Skin epidermis (tissue), 12 donors: ENCODE measurements around the gene CCNO.

Experiments used
- H3K27ac ChIP-seq, 21 experiments: fragments of 200-600 bp; sonication (generic) in 11 of 21; one replicate each; pipeline ENCODE4 v1.5.0; 2020; ENCODE audit warnings: mild to moderate bottlenecking in 3 of 21, inconsistent platforms in 2 of 21, moderate library complexity in 2 of 21
- H3K4me3 ChIP-seq, 7 experiments: fragments of 200-600 bp; sonication (generic) in 2 of 7; one replicate each; pipeline ENCODE4 v1.5.0; 2020; ENCODE audit warnings: inconsistent platforms in 2 of 7, mild to moderate bottlenecking in 2 of 7, moderate library complexity in 1 of 7

Gene CCNO, protein sequence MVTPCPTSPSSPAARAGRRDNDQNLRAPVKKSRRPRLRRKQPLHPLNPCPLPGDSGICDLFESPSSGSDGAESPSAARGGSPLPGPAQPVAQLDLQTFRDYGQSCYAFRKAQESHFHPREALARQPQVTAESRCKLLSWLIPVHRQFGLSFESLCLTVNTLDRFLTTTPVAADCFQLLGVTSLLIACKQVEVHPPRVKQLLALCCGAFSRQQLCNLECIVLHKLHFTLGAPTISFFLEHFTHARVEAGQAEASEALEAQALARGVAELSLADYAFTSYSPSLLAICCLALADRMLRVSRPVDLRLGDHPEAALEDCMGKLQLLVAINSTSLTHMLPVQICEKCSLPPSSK

DNA sequence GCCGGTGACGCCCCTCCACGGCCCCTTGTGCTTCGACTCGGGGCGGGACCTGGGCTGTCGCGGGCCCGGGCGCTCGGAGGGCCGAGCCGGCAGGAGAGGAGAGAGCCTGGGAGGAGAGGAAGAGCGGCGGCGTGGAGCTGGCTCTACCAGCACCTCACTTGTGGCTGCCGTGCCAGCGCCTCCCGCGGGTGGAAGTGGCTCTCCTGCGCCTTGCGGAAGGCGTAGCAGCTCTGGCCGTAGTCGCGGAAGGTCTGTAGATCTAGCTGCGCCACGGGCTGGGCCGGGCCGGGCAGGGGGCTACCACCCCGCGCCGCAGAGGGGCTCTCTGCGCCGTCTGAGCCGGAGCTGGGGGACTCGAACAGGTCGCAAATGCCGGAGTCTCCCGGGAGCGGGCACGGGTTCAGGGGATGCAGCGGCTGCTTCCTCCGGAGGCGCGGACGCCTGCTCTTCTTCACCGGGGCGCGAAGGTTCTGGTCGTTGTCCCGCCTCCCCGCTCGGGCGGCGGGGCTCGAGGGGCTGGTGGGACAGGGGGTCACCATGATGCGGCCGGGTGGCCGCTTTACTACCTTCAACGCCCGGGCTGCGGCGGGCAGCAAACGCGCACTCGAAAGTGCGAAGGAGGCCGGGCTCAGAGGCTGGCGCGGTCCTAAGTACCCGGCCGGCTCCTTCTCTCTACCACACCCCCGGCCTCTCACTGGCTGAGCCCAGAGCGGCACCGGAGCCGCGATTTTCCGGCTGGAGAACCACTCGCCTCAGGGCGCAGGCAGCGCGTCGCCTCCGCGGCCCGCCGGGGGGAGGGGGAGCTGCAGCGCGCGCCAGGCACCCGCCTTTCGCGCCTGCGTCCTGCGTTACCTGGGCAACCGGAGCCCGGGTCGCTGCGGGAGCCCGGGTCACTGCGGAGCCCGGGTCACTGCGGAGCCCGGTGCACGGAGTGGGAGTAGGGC, at the start of gene CCNO:
TSS of gene CCNO (minus strand) at position 624 of the 944 bp plus-strand sequence. CDS start at position 539, 85 bp downstream.
- Histone ChIP-seq H3K27ac (peak within 1 kb of the TSS in 10 of 21 experiments; percentile 5 to 77 (median 62)), H3K4me3 (peak within 1 kb of the TSS; percentile 49 to 76 (median 55))

DNA sequence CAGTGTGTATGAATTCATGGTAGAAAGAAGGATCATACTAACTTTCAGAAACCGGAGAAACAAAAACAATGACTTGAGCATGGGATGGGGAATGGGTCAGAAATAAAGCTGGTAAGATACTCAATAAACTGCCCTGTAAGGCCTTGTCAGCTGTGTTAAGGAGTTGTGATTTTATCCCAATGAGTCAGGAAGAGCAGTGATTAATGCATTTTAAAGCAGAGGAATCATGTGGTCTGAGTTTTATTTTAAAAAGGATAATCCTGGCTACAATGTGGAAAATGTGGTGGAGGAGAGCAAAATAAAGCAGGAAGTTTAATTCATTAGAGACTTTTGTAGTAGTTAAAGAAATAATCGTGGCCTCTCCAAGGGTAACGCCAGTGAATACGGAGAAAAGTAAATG, 45.4 kb upstream of the CCNO start:
- H3K4me3 ChIP-seq, result no peak overlapping the region
- H3K27ac ChIP-seq, result no peak overlapping the region

DNA sequence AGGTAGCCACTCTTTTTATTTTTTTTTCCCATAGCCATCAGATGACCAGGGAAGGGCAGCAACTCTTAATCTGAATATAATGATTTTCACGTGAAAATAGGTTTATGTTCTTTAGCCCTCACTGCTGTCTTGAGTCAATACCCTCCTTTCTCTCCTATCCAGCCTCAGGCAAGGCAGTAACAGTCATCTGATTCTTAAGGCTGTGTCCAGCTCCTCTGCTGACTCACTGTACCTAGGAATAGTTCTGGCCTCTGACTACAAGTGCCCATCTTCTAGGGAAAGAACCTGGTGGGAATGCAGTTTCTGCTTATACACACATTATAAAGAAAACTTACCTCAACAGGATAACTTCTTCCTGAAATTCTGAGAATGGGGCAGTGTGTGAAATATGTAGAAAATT, 43.4 kb upstream of the CCNO start:
- Histone ChIP-seq H3K4me3 (no peak overlapping the region), H3K27ac (no peak overlapping the region)

DNA sequence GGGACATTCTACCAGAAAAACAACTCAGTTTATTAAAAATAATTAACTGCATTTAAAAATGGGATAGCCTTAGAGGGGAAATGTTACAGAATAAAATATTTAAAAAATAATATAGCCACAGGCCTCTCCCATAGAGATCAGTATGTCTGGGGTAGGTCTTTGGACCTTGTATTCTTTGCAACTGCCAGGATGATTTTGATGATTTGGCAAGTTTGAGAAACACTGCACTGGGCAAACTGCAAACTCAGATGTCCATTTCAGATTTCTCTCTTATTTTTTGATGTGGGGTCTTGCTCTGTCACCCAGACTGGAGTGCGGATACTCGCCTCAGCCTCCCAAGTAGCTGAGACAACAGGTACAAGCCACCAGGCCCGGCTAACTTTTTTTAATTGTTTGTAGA, 24.9 kb upstream of the CCNO start:
- Histone ChIP-seq H3K4me3 (no peak overlapping the region), H3K27ac (no peak overlapping the region)

DNA sequence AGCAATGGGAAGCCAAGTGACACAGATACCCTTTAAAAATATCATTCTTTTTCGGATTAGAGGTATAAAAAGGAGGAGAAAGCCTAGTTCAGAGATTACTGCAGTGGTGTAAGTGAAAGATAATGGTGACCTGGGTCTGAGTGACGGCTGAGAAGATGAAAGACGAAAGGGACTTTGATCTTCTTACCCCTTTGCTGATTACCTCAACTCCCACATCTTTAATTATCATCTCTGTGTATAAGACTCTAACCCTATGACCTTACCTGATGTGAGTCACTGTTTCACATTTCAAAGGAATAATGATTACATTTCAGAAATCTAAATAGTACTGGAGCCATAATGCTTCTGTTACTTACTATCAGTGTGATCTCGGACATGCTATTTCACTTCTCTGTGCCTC, 21.4 kb upstream of the CCNO start:
- no peak overlapping the region for H3K27ac ChIP-seq
- no peak overlapping the region for H3K4me3 ChIP-seq

DNA sequence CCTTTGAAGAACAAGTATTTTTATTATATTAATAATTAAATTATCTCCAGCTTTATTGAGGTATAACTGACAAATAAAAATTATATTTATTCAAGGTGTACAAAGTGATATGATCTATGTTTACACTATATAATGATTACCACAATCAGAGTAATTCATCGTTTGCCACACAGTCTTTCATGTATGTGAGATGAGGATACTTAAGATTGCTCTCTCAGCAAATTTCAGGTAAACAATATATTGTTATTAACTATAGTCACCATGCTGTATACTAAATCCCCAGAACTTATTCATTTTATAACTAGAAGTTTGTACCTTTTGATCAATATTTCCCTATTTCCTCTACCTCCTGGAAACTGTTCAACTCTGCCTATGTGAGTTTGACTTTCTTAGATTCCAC, 16.7 kb upstream of the CCNO start:
- no peak overlapping the region for H3K4me3 ChIP-seq

DNA sequence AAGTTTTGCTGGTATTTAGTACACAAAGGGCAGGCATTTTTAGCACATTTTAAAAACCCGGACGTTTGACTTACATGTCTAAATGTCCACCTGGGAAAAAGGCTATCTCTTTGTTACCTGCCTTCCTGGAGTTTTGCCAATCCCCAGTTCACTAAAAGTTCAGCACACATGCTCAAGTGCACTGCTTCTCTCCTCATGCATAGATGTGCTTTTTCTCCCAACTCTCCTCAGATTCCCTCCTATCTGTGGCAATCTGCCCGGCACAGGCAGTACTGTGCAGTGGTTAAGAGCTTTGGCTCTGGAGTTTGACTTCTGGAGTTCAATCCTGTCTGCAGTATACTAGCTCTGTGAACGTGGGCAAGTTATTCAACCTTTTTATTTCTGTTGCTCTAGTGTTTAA, 8.3 kb upstream of the CCNO start:
- H3K27ac ChIP-seq, result no peak overlapping the region
- H3K4me3 ChIP-seq, result no peak overlapping the region

More for the DNA sequence above, 16.7 kb upstream of the CCNO start:
- H3K27ac ChIP-seq, result no peak overlapping the region

DNA sequence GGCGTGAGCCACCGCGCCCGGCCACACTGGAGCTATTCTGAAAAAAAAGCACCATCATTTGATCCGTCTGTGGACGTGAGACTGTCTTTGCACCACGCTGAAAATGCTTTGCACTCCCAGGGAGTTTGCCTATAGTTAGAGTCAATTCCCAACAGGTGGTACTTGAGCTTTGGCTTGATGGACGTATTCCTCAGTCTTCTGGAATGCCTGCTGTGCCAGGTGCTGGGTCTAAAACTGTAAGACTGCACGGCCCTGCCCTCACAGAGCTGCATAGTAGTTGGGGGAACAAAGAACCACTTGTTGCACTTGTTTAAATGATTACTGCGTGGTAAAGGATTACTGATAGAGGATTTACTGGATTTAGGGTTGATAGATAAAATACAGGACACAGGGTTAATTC, 3.4 kb upstream of the CCNO start:
- Histone ChIP-seq H3K27ac (no peak overlapping the region), H3K4me3 (no peak overlapping the region)

DNA sequence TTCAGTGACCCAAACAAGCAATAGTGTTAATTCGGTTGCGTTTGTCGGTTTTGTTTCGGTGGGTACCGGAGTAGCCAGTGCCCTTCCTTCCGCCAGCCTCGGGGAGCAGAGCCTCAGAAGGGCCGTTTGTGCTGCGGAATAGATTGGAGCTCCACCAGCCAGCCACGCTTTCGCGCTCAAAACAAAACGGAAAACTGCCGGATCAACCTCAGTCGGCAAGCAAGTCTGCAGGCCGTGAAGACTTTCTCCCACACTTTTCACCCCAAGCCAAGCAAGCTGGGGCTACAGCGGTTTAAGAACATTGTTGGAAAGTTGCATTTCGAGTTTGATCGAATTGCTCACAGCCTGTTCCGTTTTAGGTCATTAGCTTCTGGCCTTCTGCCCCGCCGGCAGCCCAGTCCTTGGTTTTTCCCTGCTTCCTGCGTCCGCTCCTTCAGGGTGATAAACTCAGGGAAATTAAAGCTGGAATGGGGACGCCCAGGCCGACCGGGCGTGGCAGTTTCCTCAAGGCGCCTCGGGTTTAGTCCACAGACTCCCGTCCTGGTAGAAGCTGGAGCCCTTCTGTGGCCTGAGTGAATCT, 803 bp upstream of the CCNO start:
- Histone ChIP-seq H3K4me3 (peak overlapping the region; percentile 49 to 76 (median 55)), H3K27ac (no peak overlapping the region)

DNA sequence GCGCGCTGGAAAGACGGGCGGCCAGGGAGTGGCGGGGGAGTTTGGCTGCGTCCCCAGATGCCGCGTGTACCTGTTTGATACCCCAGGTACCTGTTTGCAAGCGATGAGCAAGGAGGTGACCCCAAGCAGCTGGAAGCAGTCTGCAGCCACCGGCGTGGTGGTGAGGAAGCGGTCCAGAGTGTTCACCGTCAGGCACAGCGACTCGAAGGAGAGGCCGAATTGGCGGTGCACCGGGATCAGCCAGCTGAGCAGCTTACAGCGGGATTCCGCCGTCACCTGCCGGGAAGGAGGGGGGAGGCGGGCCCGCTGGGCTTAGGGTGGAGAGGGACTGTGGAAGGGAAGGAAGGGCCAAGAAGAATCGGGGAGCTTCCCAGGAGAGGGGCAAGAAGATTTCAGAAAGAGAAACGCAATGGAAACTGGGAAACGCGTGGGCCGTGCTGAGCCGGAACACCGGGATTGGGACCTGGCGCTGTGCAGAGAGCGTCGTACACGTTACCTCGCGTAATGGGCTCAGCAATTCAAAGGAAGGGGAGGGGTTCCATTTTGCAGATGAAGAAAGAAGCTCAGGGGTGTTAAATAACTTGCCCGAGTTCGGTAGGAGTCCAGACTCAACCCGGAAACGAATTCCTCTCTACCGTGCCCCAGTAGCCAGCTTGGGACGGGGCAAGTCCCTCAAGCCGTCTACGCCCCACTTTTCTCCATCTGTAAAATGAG, 980 bp downstream of the CCNO start:
- peak overlapping the region; percentile 49 to 76 (median 55) for H3K4me3 ChIP-seq
- peak overlapping the region in 10 of 21 experiments; percentile 5 to 77 (median 62) for H3K27ac ChIP-seq

DNA sequence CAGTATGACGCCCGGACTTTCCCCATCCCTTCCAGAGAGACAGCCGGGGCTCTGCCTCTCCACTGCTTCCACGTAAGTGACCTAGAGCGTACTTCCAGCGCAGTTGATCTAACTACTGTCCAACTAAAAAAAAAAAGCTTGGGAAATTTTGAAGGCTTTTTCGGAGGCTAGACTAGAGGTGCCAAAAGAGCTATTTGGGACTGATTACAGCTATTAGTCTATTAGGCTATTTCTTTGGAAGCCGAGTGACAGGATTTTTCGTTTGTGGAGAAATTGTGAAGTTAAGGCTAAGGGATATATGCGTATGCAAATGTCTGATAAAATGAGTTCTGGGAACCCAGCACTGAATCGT, 1.5 kb downstream of the CCNO start:
- H3K27ac ChIP-seq, result peak overlapping the region in 3 of 21 experiments; percentile 61 to 77 (median 73)
- peak overlapping the region; percentile 49 to 76 (median 55) for H3K4me3 ChIP-seq

DNA sequence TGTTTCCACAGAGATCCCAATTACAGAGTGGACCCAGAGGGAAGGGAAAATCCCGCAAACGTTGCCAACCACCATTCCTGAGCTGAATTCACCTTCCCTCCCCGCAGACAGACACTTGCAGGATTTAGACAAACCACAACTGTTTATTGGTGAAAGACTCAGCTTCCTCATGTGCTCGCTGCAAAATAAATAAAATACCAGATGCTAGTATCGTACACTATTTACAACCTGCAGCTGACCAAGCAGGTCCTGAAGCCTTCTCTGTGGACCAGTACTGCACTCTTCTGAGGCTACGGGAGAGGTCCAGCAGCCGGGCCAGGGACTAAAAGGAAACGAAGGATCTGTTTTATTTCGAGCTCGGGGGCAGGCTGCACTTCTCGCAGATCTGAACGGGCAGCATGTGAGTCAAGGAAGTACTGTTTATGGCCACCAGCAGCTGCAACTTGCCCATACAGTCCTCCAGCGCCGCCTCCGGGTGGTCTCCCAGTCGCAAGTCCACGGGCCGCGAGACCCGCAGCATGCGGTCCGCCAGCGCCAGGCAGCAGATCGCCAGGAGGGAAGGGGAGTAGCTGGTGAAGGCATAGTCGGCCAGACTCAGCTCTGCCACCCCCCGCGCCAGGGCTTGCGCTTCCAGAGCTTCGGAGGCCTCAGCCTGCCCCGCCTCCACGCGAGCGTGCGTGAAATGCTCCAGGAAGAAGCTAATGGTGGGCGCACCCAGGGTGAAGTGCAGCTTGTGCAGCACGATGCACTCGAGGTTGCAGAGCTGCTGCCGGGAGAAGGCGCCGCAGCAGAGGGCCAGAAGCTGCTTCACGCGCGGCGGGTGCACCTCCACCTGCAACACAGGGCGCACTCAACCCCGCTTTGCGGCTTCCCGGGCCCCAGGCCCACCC, 2.1 kb downstream of the CCNO start:
- H3K4me3 ChIP-seq, result peak overlapping the region in 6 of 7 experiments; percentile 49 to 76 (median 58)
- no peak overlapping the region for H3K27ac ChIP-seq

DNA sequence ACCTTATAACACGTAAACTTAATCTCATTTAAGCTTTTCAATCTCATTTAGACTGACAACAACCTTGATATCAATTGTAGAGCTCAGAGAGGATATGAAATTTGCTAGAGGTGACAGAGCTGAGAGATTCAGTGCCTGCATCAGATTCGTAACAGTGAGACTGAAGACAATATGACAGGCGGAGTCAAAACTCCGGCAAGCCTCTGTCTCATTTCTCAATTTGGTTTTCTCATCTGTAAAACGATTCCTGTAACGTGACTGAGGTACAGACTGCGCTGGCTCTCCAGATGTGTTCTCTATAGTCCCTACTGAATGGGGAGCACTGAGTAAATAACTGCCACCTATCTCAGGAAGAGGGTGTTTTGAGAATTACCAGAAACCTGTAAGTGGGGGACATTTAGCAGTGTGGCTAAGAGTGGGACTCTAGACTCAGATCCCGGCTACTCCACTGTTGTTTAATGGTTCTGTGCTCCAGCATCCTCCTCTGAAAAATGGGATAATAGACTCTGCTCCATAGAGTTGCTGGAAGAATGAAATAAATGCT, 3.2 kb downstream of the CCNO start:
- Histone ChIP-seq H3K4me3 (no peak overlapping the region), H3K27ac (no peak overlapping the region)

DNA sequence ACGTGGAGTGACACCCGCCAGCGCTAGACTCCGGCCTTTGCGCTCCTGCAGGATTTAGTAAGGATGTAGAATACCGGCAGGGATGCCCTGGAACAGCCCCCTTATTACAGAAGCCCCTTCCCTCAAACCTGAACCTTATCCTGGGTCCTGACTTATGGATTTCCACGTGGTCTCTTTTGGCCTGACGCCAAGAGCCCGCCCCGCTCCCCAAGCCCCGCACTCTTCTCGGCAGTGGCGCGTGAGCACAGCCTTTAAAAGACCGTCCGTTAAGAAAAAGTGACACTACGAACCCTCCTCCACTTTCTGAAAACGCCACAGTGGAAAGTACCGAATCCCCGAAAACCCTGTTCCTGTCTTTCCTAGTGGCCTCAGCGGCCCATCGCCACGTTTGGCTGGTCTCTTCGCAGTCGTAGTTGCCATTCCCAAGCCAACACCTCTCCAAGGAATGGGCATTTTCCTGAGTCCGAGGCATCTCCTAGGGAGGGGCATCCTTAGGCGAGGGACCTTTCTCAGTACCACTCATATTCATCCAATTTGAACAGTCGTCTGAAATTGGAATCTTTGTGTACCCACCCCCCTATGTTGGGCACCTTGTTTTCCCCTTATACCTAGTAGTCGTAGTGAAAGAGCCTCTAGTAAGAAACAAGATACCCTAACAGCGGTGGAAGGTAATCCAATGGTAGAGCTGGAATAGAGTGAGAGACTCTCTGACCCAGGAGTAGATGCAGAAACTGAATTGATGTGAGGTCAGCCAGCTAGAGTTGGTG, 5.6 kb downstream of the CCNO start:
- H3K27ac ChIP-seq, result no peak overlapping the region
- peak overlapping the region in 6 of 7 experiments; percentile 6 to 49 (median 34) for H3K4me3 ChIP-seq

DNA sequence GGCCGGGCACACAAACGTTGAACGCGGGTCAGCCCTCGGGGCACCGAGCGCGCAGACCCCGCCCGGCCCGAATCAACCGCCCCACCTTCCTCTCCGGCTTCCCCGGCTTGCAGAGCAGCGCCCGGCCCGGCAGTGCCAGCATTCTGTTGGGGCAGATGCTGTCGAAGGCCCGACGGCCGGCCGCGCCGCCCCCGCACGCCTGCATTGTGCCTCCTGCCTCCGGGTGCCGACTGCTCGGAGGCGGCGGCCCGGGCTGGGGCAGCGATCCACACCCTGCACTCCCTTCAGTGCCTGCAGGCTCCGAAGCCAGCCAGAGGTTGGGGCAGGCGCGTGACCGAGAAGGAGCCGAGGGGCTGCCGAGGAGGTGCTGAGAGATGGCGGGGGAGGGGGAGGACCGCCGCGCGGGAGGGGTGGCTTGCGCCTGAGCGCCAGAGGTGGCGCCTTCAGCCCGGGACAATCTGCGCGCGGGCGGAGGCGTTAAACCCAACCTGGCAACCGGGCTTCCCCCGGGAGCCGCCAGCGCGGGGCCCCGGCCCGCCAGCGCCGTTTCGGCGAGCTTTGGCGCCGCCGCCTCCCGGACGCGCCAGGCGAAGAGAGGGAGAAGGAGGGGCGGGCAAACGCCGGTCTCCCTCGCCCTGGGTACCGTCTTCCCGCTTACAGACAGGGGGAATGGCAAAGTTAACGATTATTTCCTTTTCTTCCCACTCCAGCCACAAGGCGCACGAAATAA, 6.3 kb downstream of the CCNO start, which contains the start of gene MCIDAS:
TSS of gene MCIDAS (minus strand) at position 382 of the 730 bp plus-strand sequence. CDS start at position 205, 177 bp downstream.
- peak within 1 kb of the TSS; percentile 6 to 49 (median 37) for H3K4me3 ChIP-seq
- no peak within 1 kb of the TSS for H3K27ac ChIP-seq

DNA sequence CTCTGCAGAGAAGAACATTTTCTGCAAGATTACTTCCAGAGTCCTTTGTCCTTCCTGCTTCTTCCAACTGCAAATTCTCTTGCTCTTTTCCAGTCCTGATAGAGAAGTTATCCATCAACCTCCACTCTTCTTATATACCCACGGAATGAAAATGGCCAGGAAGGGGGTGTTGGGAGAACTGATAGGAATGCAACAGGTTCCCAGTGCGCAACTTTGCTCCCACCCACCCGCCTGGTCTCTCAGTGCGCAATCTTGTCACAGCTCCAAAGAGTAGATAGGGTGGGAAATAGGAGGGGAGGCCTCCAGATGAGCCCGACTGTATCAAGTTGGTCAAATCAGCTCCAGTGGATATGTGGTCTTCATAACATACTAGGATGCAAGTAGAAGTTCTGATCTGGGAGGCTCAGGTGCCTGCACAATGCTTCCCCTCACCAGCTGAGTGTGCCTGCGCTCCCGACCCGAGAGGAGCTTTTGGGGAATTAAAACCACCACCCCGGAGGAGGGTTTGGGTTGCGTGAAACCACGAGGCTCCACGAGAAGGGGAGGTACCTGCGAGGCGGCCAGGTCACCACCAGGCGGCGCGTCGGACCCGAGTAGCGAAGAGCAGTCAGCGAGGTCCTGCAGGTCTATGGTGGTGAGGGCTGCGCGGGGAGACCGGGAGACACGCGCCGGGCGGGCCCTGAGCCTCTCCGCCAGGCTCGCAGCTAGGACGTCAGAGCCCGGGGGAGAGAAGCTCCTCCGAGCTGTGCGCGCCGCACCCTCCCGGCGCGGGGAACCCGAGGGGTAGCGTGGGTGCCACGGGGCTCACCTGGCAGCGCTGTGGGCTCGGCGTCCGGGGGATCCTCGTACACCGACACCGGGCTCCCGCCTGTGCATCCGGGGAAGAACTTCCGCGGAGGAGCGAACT, 7.1 kb downstream of the CCNO start:
- Histone ChIP-seq H3K4me3 (peak overlapping the region; percentile 6 to 49 (median 37)), H3K27ac (no peak overlapping the region)
